SK-N-SH treated with all-trans-retinoic acid at 6 μM for 48 hours (cell line): ENCODE results near the gene MTUS2.

Experiments used
- ATAC-seq: fragments of 200-7000 bp; cut with Tn5 transposase; 3 replicates; pipeline ENCODE4 v1.9.1; 2020; ENCODE audit warnings: mild to moderate bottlenecking, moderate library complexity
- ARNTL ChIP-seq: fragments of 450-650 bp; formaldehyde crosslinking; IDR thresholded peaks from 2 replicates; pipeline ENCODE4 v1.5.0; 2020; ENCODE audit warnings: low read depth, mild to moderate bottlenecking, moderate library complexity, borderline replicate concordance
- BACH2 ChIP-seq: fragments of 250-450 bp; sonication (Bioruptor Pico); IDR thresholded peaks from 2 replicates; pipeline ENCODE4 v1.9.0; 2021; ENCODE audit warnings: mild to moderate bottlenecking, borderline replicate concordance
- CSDC2 ChIP-seq: fragments of 250-450 bp; sonication (Bioruptor Pico); IDR thresholded peaks from 2 replicates; pipeline ENCODE4 v1.5.0; 2020; ENCODE audit warnings: mild to moderate bottlenecking, moderate library complexity
- ESRRG ChIP-seq: fragments of 250-450 bp; sonication (Bioruptor Pico); IDR thresholded peaks from 2 replicates; pipeline ENCODE4 v1.6.1; 2021; ENCODE audit warnings: mild to moderate bottlenecking
- GLIS3 ChIP-seq: fragments of 250-450 bp; sonication (Bioruptor Pico); IDR thresholded peaks from 2 replicates; pipeline ENCODE4 v1.5.0; 2020; ENCODE audit warnings: mild to moderate bottlenecking, moderate library complexity
- ISL1 ChIP-seq: fragments of 250-450 bp; sonication (Bioruptor Pico); IDR thresholded peaks from 2 replicates; pipeline ENCODE4 v2.1.2; 2022; ENCODE audit warnings: mild to moderate bottlenecking, moderate library complexity
- OSR1 ChIP-seq: fragments of 250-450 bp; sonication (Bioruptor Pico); IDR thresholded peaks from 2 replicates; pipeline ENCODE4 v1.8.0; 2022; ENCODE audit warnings: moderate library complexity, mild to moderate bottlenecking, inconsistent platforms
- PPARA ChIP-seq: fragments of 250-450 bp; sonication (Bioruptor Pico); IDR thresholded peaks from 2 replicates; pipeline ENCODE4 v1.5.0; 2020; ENCODE audit warnings: mild to moderate bottlenecking, borderline replicate concordance
- RARB ChIP-seq: fragments of 250-450 bp; sonication (Bioruptor Pico); IDR thresholded peaks from 2 replicates; pipeline ENCODE4 v1.8.0; 2021; ENCODE audit warnings: mild to moderate bottlenecking, moderate library complexity
- TCF4 ChIP-seq: fragments of 250-450 bp; sonication (Bioruptor Pico); IDR thresholded peaks from 2 replicates; pipeline ENCODE4 v1.8.0; 2021; ENCODE audit warnings: mild to moderate bottlenecking, moderate library complexity, borderline replicate concordance
- TOX ChIP-seq: fragments of 250-450 bp; sonication (Bioruptor Pico); IDR thresholded peaks from 2 replicates; pipeline ENCODE4 v1.8.0; 2021; ENCODE audit warnings: mild to moderate bottlenecking, moderate library complexity, borderline replicate concordance
- ZC3H10 ChIP-seq: fragments of 250-450 bp; sonication (Bioruptor Pico); IDR thresholded peaks from 2 replicates; pipeline ENCODE4 v1.5.1; 2021; ENCODE audit warnings: mild to moderate bottlenecking, moderate library complexity
- ZFP3 ChIP-seq: fragments of 250-450 bp; sonication (Bioruptor Pico); IDR thresholded peaks from 2 replicates; pipeline ENCODE4 v1.5.0; 2020; ENCODE audit warnings: mild to moderate bottlenecking, moderate library complexity
- ZFP30 ChIP-seq: fragments of 450-650 bp; formaldehyde crosslinking; IDR thresholded peaks from 2 replicates; pipeline ENCODE4 v1.5.0; 2022; ENCODE audit warnings: mild to moderate bottlenecking, moderate library complexity
- ZNF565 ChIP-seq: fragments of 450-650 bp; formaldehyde crosslinking; conservative IDR thresholded peaks from 2 replicates; pipeline ENCODE4 v1.5.0; 2020; ENCODE audit warnings: low read depth, mild to moderate bottlenecking, moderate library complexity
- ZNF70 ChIP-seq: fragments of 450-650 bp; formaldehyde crosslinking; IDR thresholded peaks from 2 replicates; pipeline ENCODE4 v1.5.0; 2020; ENCODE audit warnings: mild to moderate bottlenecking, moderate library complexity
- ZNF8 ChIP-seq: fragments of 450-650 bp; formaldehyde crosslinking; IDR thresholded peaks from 2 replicates; pipeline ENCODE4 v1.5.0; 2020; ENCODE audit warnings: mild to moderate bottlenecking, moderate library complexity
- TF ChIP-seq, protein P1 (sequence below): fragments of 250-450 bp; sonication (Bioruptor Pico); IDR thresholded peaks from 2 replicates; pipeline ENCODE4 v1.5.0; 2020; ENCODE audit warnings: mild to moderate bottlenecking, moderate library complexity
- TF ChIP-seq, protein P2 (sequence below): fragments of 250-450 bp; sonication (Bioruptor Pico); IDR thresholded peaks from 2 replicates; pipeline ENCODE4 v1.8.0; 2021; ENCODE audit warnings: low read depth, mild to moderate bottlenecking, moderate library complexity, borderline replicate concordance
- TF ChIP-seq, protein P3 (sequence below): fragments of 250-450 bp; sonication (Bioruptor Pico); IDR thresholded peaks from 2 replicates; pipeline ENCODE4 v1.5.1; 2021; ENCODE audit warnings: mild to moderate bottlenecking, moderate library complexity
- TF ChIP-seq, protein P4 (sequence below): fragments of 250-450 bp; sonication (Bioruptor Pico); IDR thresholded peaks from 2 replicates; pipeline ENCODE4 v1.5.1; 2020; ENCODE audit warnings: low read depth, mild to moderate bottlenecking, moderate library complexity
- TF ChIP-seq, protein P5 (sequence below): fragments of 250-450 bp; sonication (Bioruptor Pico); IDR thresholded peaks from 2 replicates; pipeline ENCODE4 v1.8.0; 2020; ENCODE audit warnings: mild to moderate bottlenecking, moderate library complexity, borderline replicate concordance

Gene MTUS2

DNA sequence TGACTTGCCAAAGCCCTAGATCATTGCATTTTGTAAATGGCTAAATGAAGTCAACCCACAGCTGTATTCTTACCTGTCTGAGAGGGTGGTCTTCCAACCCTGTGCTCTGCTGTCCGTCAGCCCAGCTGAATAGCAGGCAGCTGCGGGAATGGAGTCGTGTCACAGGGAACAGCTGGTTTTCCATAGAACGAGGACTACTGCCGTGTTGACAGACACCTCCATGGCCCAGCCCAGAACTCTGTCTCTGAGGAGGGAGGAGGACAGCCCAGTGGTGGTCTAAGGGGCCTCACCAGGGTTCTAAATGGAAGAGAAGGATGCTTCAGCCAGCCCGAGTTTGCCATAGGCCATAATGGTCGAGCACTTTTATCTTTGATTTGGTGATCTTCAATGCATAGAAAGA is 664.7 kb downstream of the MTUS2 start:
- no peak for ATAC-seq
- no peak for TF ChIP-seq ZC3H10 (CRISPR knock-in tag)
- no peak for TF ChIP-seq ESRRG
- no peak for TF ChIP-seq GLIS3
- TF ChIP-seq ZFP30 (CRISPR knock-in tag) = no peak
- TF ChIP-seq, protein P1, sequence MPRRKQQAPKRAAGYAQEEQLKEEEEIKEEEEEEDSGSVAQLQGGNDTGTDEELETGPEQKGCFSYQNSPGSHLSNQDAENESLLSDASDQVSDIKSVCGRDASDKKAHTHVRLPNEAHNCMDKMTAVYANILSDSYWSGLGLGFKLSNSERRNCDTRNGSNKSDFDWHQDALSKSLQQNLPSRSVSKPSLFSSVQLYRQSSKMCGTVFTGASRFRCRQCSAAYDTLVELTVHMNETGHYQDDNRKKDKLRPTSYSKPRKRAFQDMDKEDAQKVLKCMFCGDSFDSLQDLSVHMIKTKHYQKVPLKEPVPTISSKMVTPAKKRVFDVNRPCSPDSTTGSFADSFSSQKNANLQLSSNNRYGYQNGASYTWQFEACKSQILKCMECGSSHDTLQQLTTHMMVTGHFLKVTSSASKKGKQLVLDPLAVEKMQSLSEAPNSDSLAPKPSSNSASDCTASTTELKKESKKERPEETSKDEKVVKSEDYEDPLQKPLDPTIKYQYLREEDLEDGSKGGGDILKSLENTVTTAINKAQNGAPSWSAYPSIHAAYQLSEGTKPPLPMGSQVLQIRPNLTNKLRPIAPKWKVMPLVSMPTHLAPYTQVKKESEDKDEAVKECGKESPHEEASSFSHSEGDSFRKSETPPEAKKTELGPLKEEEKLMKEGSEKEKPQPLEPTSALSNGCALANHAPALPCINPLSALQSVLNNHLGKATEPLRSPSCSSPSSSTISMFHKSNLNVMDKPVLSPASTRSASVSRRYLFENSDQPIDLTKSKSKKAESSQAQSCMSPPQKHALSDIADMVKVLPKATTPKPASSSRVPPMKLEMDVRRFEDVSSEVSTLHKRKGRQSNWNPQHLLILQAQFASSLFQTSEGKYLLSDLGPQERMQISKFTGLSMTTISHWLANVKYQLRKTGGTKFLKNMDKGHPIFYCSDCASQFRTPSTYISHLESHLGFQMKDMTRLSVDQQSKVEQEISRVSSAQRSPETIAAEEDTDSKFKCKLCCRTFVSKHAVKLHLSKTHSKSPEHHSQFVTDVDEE (CRISPR knock-in tag) = no peak
- no peak for TF ChIP-seq ISL1
- TF ChIP-seq ZNF70 = no peak
- TF ChIP-seq, protein P2, sequence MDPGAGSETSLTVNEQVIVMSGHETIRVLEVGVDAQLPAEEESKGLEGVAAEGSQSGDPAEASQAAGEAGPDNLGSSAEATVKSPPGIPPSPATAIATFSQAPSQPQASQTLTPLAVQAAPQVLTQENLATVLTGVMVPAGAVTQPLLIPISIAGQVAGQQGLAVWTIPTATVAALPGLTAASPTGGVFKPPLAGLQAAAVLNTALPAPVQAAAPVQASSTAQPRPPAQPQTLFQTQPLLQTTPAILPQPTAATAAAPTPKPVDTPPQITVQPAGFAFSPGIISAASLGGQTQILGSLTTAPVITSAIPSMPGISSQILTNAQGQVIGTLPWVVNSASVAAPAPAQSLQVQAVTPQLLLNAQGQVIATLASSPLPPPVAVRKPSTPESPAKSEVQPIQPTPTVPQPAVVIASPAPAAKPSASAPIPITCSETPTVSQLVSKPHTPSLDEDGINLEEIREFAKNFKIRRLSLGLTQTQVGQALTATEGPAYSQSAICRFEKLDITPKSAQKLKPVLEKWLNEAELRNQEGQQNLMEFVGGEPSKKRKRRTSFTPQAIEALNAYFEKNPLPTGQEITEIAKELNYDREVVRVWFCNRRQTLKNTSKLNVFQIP (CRISPR knock-in tag) = no peak
- TF ChIP-seq ZFP3 (CRISPR knock-in tag) = no peak
- no peak for TF ChIP-seq CSDC2 (CRISPR knock-in tag)
- no peak for TF ChIP-seq TOX (CRISPR knock-in tag)
- TF ChIP-seq, protein P3, sequence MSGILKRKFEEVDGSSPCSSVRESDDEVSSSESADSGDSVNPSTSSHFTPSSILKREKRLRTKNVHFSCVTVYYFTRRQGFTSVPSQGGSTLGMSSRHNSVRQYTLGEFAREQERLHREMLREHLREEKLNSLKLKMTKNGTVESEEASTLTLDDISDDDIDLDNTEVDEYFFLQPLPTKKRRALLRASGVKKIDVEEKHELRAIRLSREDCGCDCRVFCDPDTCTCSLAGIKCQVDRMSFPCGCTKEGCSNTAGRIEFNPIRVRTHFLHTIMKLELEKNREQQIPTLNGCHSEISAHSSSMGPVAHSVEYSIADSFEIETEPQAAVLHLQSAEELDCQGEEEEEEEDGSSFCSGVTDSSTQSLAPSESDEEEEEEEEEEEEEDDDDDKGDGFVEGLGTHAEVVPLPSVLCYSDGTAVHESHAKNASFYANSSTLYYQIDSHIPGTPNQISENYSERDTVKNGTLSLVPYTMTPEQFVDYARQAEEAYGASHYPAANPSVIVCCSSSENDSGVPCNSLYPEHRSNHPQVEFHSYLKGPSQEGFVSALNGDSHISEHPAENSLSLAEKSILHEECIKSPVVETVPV (CRISPR knock-in tag) = no peak
- TF ChIP-seq PPARA = no peak
- no peak for TF ChIP-seq ZNF565 (CRISPR knock-in tag)
- TF ChIP-seq, protein P4, sequence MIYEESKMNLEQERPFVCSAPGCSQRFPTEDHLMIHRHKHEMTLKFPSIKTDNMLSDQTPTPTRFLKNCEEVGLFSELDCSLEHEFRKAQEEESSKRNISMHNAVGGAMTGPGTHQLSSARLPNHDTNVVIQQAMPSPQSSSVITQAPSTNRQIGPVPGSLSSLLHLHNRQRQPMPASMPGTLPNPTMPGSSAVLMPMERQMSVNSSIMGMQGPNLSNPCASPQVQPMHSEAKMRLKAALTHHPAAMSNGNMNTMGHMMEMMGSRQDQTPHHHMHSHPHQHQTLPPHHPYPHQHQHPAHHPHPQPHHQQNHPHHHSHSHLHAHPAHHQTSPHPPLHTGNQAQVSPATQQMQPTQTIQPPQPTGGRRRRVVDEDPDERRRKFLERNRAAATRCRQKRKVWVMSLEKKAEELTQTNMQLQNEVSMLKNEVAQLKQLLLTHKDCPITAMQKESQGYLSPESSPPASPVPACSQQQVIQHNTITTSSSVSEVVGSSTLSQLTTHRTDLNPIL (CRISPR knock-in tag) = no peak
- no peak for TF ChIP-seq RARB (CRISPR knock-in tag)
- no peak for TF ChIP-seq TCF4 (CRISPR knock-in tag)
- TF ChIP-seq ARNTL (CRISPR knock-in tag) = no peak
- TF ChIP-seq BACH2 (CRISPR knock-in tag) = no peak
- TF ChIP-seq, all 23 proteins: peak for 0

DNA sequence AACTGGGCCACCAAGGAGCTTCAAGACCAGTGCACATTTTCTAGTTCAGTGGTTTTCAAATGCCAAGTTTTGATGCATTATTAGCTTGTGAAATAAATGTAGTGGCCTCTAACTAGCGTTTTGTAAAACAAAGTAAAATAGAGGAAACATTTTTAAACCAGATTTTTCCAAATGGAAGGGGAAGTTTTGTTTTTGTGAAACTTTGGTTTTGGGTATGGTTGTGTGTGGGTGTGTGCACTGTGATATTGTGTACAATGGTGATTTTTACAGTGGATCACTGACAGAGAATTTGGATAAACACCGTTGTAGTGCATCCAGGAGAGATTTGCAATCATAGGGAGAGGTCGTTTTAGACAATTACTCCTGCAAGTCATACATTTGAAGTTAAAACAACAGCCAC is 666.4 kb downstream of the MTUS2 start:
- TF ChIP-seq TOX (CRISPR knock-in tag) = no peak
- TF ChIP-seq ZFP30 (CRISPR knock-in tag) = no peak
- TF ChIP-seq RARB (CRISPR knock-in tag) = no peak
- TF ChIP-seq ZFP3 (CRISPR knock-in tag) = no peak
- TF ChIP-seq, protein P1 (CRISPR knock-in tag) = no peak
- no peak for TF ChIP-seq CSDC2 (CRISPR knock-in tag)
- TF ChIP-seq ZNF70 = no peak
- TF ChIP-seq PPARA = no peak
- TF ChIP-seq, protein P2 (CRISPR knock-in tag) = no peak
- no peak for TF ChIP-seq GLIS3
- TF ChIP-seq, protein P3 (CRISPR knock-in tag) = no peak
- TF ChIP-seq, protein P5, sequence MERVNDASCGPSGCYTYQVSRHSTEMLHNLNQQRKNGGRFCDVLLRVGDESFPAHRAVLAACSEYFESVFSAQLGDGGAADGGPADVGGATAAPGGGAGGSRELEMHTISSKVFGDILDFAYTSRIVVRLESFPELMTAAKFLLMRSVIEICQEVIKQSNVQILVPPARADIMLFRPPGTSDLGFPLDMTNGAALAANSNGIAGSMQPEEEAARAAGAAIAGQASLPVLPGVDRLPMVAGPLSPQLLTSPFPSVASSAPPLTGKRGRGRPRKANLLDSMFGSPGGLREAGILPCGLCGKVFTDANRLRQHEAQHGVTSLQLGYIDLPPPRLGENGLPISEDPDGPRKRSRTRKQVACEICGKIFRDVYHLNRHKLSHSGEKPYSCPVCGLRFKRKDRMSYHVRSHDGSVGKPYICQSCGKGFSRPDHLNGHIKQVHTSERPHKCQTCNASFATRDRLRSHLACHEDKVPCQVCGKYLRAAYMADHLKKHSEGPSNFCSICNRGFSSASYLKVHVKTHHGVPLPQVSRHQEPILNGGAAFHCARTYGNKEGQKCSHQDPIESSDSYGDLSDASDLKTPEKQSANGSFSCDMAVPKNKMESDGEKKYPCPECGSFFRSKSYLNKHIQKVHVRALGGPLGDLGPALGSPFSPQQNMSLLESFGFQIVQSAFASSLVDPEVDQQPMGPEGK = no peak
- TF ChIP-seq, protein P4 (CRISPR knock-in tag) = no peak
- TF ChIP-seq OSR1 (CRISPR knock-in tag) = no peak
- no peak for TF ChIP-seq ISL1
- no peak for TF ChIP-seq ZNF8 (CRISPR knock-in tag)
- TF ChIP-seq ZNF565 (CRISPR knock-in tag) = no peak
- no peak for ATAC-seq
